ENCODE results near the gene ZNF547.

The ZNF547 gene

DNA sequence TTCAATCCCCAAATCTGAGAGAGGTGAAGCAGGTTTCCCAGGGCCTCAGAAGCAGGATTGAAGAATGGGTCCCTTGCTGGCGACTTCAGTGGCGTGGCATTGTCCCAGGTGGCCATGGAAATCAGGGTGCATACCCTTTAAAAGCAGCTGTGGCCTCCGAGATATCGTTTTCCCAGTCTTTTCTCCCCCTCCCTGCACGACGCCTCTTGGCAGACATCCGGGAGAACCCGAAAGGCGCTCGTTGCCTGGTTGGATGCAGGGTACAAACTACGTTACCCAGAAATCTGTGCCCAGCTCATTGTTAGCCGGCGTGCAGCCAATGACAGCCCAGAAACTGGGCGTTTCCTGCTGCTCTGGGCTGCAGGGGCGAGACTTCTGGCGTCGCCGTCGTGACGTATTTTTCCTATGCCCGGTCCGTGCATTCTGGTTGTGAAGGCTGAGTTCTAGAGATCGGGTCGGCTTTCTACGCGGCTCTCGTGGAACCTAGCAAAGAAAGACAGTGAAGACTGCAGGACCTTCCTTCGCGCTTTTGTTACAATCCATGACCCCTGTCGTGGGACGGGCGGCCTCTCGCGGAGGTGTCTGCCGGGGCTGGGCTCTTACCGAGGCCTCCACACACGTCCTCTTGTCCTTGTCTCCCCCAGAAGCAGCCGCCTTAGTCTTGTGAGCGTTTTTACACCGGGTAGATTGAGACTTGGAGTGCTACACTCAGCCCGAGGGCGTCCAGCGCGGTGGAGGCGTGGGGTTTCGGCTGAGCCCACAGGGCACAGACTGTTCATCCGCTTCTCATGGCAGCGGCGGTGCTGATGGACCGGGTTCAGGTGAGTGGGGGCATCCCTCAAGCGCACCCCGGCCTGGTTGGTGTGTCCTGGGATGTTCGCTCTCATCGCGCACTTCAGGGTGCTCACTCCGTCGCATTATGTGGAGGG is 12.2 kb upstream of the ZNF547 start, which contains the start of gene ZNF304:
ZNF304 (plus strand) TSS at position 395 of the 929 bp plus-strand sequence; CDS start at position 789, 394 bp downstream.
- DNase-seq (ENCODE audit: low read depth): peak; percentile 81
- TF ChIP-seq, protein P1, sequence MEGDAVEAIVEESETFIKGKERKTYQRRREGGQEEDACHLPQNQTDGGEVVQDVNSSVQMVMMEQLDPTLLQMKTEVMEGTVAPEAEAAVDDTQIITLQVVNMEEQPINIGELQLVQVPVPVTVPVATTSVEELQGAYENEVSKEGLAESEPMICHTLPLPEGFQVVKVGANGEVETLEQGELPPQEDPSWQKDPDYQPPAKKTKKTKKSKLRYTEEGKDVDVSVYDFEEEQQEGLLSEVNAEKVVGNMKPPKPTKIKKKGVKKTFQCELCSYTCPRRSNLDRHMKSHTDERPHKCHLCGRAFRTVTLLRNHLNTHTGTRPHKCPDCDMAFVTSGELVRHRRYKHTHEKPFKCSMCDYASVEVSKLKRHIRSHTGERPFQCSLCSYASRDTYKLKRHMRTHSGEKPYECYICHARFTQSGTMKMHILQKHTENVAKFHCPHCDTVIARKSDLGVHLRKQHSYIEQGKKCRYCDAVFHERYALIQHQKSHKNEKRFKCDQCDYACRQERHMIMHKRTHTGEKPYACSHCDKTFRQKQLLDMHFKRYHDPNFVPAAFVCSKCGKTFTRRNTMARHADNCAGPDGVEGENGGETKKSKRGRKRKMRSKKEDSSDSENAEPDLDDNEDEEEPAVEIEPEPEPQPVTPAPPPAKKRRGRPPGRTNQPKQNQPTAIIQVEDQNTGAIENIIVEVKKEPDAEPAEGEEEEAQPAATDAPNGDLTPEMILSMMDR (conservative IDR thresholded peaks at IDR 0.05; ENCODE audit: low read depth, low read length): no peak
- peak within 1 kb of the TSS; percentile 81 for H3K4me3 ChIP-seq (ENCODE audit: low read length)

DNA sequence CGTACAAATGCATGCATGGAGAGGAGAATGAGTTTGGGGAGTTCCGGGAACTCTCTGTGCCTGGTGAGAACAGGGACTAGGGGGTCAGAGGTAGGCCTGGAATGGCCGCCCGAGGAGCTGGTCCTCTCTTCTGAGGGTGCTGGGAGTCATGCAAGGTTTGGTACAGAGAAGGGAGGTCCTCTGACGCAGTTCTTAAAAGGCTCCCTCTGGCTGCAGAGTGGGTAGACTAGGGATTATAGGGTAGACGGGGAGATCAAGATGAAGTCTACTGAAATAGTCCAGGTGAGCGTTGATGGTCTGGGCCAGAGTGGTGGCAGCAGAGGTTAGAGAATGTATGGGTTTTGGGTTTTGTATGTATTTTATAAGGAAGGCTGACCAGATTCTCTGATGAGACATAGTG is 11.5 kb upstream of the ZNF547 start:
- DNase-seq (ENCODE audit: low read depth): no peak
- TF ChIP-seq, protein P1 (conservative IDR thresholded peaks at IDR 0.05; ENCODE audit: low read depth, low read length): peak; percentile 27
- peak overlapping the region; percentile 81 for H3K4me3 ChIP-seq (ENCODE audit: low read length)

DNA sequence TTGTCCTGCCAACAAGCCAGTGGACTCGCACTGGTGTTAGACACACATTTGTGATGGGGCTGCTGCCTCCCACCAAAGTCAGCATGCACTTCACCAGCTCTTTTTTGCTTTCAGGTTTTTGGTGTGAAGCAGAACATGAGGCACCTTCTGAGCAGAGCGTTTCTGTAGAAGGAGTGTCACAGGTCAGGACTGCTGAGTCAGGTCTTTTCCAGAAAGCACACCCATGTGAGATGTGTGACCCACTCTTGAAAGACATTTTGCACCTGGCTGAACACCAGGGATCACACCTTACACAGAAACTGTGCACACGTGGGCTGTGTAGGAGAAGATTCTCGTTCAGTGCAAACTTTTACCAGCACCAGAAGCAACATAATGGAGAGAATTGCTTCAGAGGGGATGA is 7.4 kb upstream of the ZNF547 start:
- TF ChIP-seq, protein P1 (conservative IDR thresholded peaks at IDR 0.05; ENCODE audit: low read depth, low read length): no peak
- DNase-seq (ENCODE audit: low read depth): no peak
- H3K4me3 ChIP-seq (ENCODE audit: low read length): no peak overlapping the region

DNA sequence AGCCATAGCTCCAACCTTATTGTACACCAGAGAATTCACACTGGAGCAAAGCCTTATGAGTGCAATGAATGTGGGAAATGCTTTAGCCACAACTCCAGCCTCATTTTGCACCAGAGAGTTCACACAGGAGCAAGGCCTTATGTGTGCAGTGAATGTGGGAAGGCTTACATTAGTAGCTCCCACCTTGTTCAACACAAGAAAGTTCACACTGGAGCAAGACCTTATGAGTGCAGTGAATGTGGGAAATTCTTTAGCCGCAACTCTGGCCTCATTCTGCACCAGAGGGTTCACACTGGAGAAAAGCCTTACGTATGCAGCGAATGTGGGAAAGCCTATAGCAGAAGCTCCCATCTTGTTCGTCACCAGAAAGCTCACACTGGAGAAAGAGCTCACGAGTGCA is 5.9 kb upstream of the ZNF547 start:
- no peak for DNase-seq (ENCODE audit: low read depth)
- no peak overlapping the region for H3K4me3 ChIP-seq (ENCODE audit: low read length)
- TF ChIP-seq, protein P1 (conservative IDR thresholded peaks at IDR 0.05; ENCODE audit: low read depth, low read length): no peak

DNA sequence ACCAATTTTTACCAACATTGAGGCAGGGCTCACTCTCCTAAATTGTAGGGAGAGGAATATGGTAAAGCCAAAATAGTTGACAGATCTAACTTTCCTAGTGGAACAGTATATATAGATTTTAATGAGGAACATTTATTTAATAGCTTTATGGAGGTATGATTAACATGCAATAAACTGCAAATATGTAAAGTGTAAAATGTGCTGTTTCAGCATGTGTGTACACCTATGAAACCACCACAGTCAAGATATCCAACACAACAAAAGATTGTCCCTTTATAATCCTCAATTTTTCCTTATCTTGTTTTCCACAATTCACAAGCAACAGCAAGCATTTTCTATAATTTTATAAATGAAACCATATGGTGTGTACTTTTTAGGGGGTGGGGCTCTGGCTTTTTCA is 4.1 kb upstream of the ZNF547 start:
- TF ChIP-seq, protein P1 (conservative IDR thresholded peaks at IDR 0.05; ENCODE audit: low read depth, low read length): no peak
- no peak overlapping the region for H3K4me3 ChIP-seq (ENCODE audit: low read length)
- DNase-seq (ENCODE audit: low read depth): no peak

DNA sequence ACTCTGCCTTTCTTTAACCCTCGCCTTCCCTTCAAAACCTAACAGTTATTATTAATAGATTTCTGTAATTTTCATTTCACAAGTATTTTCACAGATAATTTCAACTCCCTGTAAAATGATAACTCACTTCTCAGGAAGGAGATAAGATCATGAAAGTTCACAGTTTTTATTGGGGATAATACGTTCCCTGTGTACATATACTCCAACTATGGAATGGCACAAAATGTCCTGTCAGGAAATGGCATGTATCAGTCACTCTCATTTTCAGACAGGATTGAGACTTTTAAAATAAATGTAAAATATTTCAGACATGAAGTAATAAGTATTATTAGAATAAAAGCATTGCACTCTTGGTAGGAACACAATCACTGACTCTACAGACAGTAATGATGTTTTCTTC is 932 bp upstream of the ZNF547 start:
- TF ChIP-seq, protein P1 (conservative IDR thresholded peaks at IDR 0.05; ENCODE audit: low read depth, low read length): no peak
- DNase-seq (ENCODE audit: low read depth): no peak
- peak overlapping the region; percentile 82 for H3K4me3 ChIP-seq (ENCODE audit: low read length)
